K562 (cell line): ENCODE data around the gene PLAC1. TPM values are rescaled to one million over a fixed set of nuclear protein-coding genes. Genes with fewer than 3 reads are reported as not detected.

Experiments
- ATAC-seq: fragments of 200-7000 bp; cut with Tn5 transposase; 3 replicates; pipeline ENCODE4 v1.9.1; 2020; ENCODE audit warnings: moderate library complexity
- BruUV-seq: library from RNA; stranded (reverse); fragments of 400-500 nt; replicated peaks from 2 replicates; lab custom pipeline; 2021; lab: Mats Ljungman, UMichigan
- CTCF ChIA-PET: fragments of 300-600 bp; formaldehyde crosslinking; extraction: SDS; loops from one replicate; lab custom pipeline; 2021; ENCODE audit warnings: low intra/inter-chr PET ratio; lab: Yijun Ruan, JAX
- POLR2A ChIA-PET: fragments of 300-600, 350-650 bp; sonication (Branson Sonifier 250); formaldehyde crosslinking; extraction: SDS; loops from one replicate; lab custom pipeline; 2021; ENCODE audit warnings: antibody characterized with exemption, inconsistent platforms; lab: Yijun Ruan, JAX
- DNase-seq, 4 experiments: peaks; one replicate each; pipeline versions ENCODE4 v3.0.0 to v3.0.0-alpha.2; 2011 to 2018; ENCODE audit warnings: low spot score in 3 of 4, mixed read lengths in 3 of 4; ENCODE audit errors: extremely low read depth in 1 of 4
- FAIRE-seq: peaks from 2 replicates; lab custom pipeline; 2011; peaks lifted over from hg19 to GRCh38; lab: Jason Lieb, UNC
- H2AFZ ChIP-seq: 2 replicates; pipeline ENCODE4 v1.6.0; 2011; ENCODE audit warnings: low read depth, low read length, control low read depth, inconsistent platforms
- H3K27ac ChIP-seq: fragments of 200-600 bp; 3 replicates; pipeline ENCODE4 v1.8.0; 2011; ENCODE audit warnings: low read depth, mild to moderate bottlenecking, control low read depth, inconsistent platforms, low read length, moderate library complexity, mixed read lengths; ENCODE audit errors: extremely low read depth
- H3K27me3 ChIP-seq, 2 experiments: fragments of 300-600 bp in 1 of 2; 2 replicates in 1 of 2; 3 replicates in 1 of 2; pipeline versions ENCODE4 v1.6.0 to v1.8.0; 2011; ENCODE audit warnings: inconsistent platforms in 2 of 2, low read length in 2 of 2, mild to moderate bottlenecking in 1 of 2, mixed read lengths in 1 of 2, moderate library complexity in 1 of 2; ENCODE audit not compliant: control insufficient read depth in 2 of 2, insufficient read depth in 2 of 2
- H3K36me3 ChIP-seq: fragments of 300-600 bp; 3 replicates; pipeline ENCODE4 v1.8.0; 2011; ENCODE audit warnings: mild to moderate bottlenecking, low read length, inconsistent platforms; ENCODE audit not compliant: control insufficient read depth, insufficient read depth
- H3K4me1 ChIP-seq, 2 experiments: fragments of 200-600 bp in 1 of 2; replicated peaks in 1 of 2; 2 replicates in 1 of 2; 3 replicates in 1 of 2; pipeline versions ENCODE4 v1.5.1 to v1.8.0; 2011; ENCODE audit warnings: inconsistent platforms in 2 of 2, low read length in 2 of 2, mild to moderate bottlenecking in 1 of 2, mixed read lengths in 1 of 2, moderate library complexity in 1 of 2; ENCODE audit not compliant: control insufficient read depth in 2 of 2, insufficient read depth in 2 of 2
- H3K4me2 ChIP-seq: 2 replicates; pipeline ENCODE4 v1.6.1; 2011; ENCODE audit warnings: low read length, control low read depth, inconsistent platforms, mixed read lengths; ENCODE audit not compliant: insufficient read depth
- H3K4me3 ChIP-seq: fragments of 200-600 bp; sonication (generic), shearing (Covaris generic); 2 replicates; pipeline ENCODE4 v1.5.1; 2016; ENCODE audit warnings: control low read depth, inconsistent platforms
- H3K79me2 ChIP-seq: fragments of 200-600 bp; 3 replicates; pipeline ENCODE4 v1.8.0; 2011; ENCODE audit warnings: low read length, inconsistent platforms; ENCODE audit not compliant: control insufficient read depth, insufficient read depth
- H3K9ac ChIP-seq, 2 experiments: 2 replicates each; pipeline versions ENCODE4 v1.6.0 to v1.6.1; 2011; ENCODE audit warnings: low read depth in 2 of 2, low read length in 2 of 2, control low read depth in 1 of 2, inconsistent platforms in 1 of 2, mild to moderate bottlenecking in 1 of 2, mixed read lengths in 1 of 2; ENCODE audit not compliant: insufficient read depth in 1 of 2
- H3K9me1 ChIP-seq: one replicate; pipeline ENCODE4 v1.6.0; 2011; ENCODE audit warnings: inconsistent platforms, mild to moderate bottlenecking, low read length, moderate library complexity; ENCODE audit not compliant: control insufficient read depth, insufficient read depth
- H3K9me3 ChIP-seq: replicated peaks from 2 replicates; pipeline ENCODE4 v1.5.1; 2011; ENCODE audit warnings: low read depth, low read length, inconsistent platforms; ENCODE audit not compliant: control insufficient read depth, insufficient read depth
- H4K20me1 ChIP-seq: replicated peaks from 2 replicates; pipeline ENCODE4 v1.6.1; 2011; ENCODE audit warnings: low read length, inconsistent platforms, mixed read lengths; ENCODE audit not compliant: control insufficient read depth, insufficient read depth
- BMI1 ChIP-seq: fragments of 150-350 bp; IDR thresholded peaks from 2 replicates; pipeline ENCODE4 v1.6.1; 2014; ENCODE audit warnings: low read length
- CREB3 ChIP-seq: fragments of 450-650 bp; conservative IDR thresholded peaks from 2 replicates; pipeline ENCODE4 v1.6.1; 2016; ENCODE audit warnings: missing genetic modification characterization, low read depth, mild to moderate bottlenecking, missing compliant biosample characterization, moderate library complexity
- DEAF1 ChIP-seq: fragments of 450-650 bp; formaldehyde crosslinking; IDR thresholded peaks from 2 replicates; pipeline ENCODE4 v1.4.0; 2020; ENCODE audit warnings: mild to moderate bottlenecking, moderate library complexity
- E2F1 ChIP-seq: sonication (generic); formaldehyde crosslinking; IDR thresholded peaks from 2 replicates; pipeline ENCODE4 v1.8.1; 2023; ENCODE audit warnings: mild to moderate bottlenecking, missing genetic modification reagents, moderate library complexity
- ESRRA ChIP-seq: fragments of 450-650 bp; IDR thresholded peaks from 2 replicates; pipeline ENCODE4 v1.6.1; 2014; ENCODE audit warnings: low read depth, mild to moderate bottlenecking, moderate library complexity, borderline replicate concordance
- FOXA3 ChIP-seq, 2 experiments: fragments of 450-650 bp in 1 of 2; sonication (generic) in 1 of 2; formaldehyde crosslinking; IDR thresholded peaks in 1 of 2; conservative IDR thresholded peaks in 1 of 2; 2 replicates each; pipeline versions ENCODE4 v1.4.0 to v1.8.0; 2020 to 2022; ENCODE audit warnings: mild to moderate bottlenecking in 2 of 2, missing genetic modification reagents in 1 of 2
- NFATC3 ChIP-seq: fragments of 450-650 bp; IDR thresholded peaks from 2 replicates; pipeline ENCODE4 v1.6.1; 2017; ENCODE audit warnings: mild to moderate bottlenecking
- PHB2 ChIP-seq: fragments of 450-650 bp; IDR thresholded peaks from 2 replicates; pipeline ENCODE4 v1.6.1; 2017; ENCODE audit warnings: low read depth
- PRDM10 ChIP-seq: fragments of 450-650 bp; IDR thresholded peaks from 2 replicates; pipeline ENCODE4 v1.6.1; 2018; ENCODE audit not compliant: partially characterized antibody
- SRSF9 ChIP-seq: fragments of 200-400 bp; formaldehyde crosslinking; IDR thresholded peaks from 2 replicates; pipeline ENCODE4 v1.6.1; 2017; ENCODE audit warnings: low read depth, low read length, borderline replicate concordance
- ZFX ChIP-seq: sonication (generic); formaldehyde crosslinking; IDR thresholded peaks from 2 replicates; pipeline ENCODE4 v1.8.0; 2022; ENCODE audit warnings: mild to moderate bottlenecking, missing genetic modification reagents, moderate library complexity
- ZNF232 ChIP-seq: sonication (generic); formaldehyde crosslinking; IDR thresholded peaks from 2 replicates; pipeline ENCODE4 v1.8.0; 2022; ENCODE audit warnings: mild to moderate bottlenecking, missing genetic modification reagents
- WGBS: fragments of 100-300 bp; shearing (Covaris generic); methylation state at CpG from one replicate; pipeline ENCODE4 v1.1.6; 2016; ENCODE audit warnings: low coverage, mixed read lengths; ENCODE audit not compliant: insufficient coverage; ENCODE audit errors: missing lambda C conversion rate; 5-methylcytosine and 5-hydroxymethylcytosine counted together
- in situ Hi-C: fragments of 300-500 bp; cut with MboI; formaldehyde crosslinking; loops from 4 replicates; pipeline ENCODE4 v1.15.0; 2018; ENCODE audit warnings: inconsistent platforms, mixed read lengths
- intact Hi-C: fragments of 100-400 bp; cut with micrococcal nuclease; formaldehyde crosslinking; loops from 2 replicates; pipeline ENCODE4 v1.14.2; 2022
- polyA plus RNA-seq, 8 experiments: library from polyadenylated mRNA; depleted of rRNA in 4 of 8; stranded (reverse) in 5 of 8; unstranded in 3 of 8; fragments of >200 nt; fragmentation: Nextera tagmentation in 2 of 8; fragmentation: Illumina TruSeq in 1 of 8; extraction: Ambion mirVana in 2 of 8; extraction: Trizol in 1 of 8; gene quantifications; 2 replicates each; pipeline versions ENCODE4 v1.2.1 to v1.2.3, GENCODE V29; 2011 to 2014; ENCODE audit warnings: inconsistent platforms in 1 of 8, missing spikeins in 1 of 8
- total RNA-seq, 7 experiments: library from RNA; depleted of rRNA in 6 of 7; stranded (reverse); fragments of >200 nt in 6 of 7; fragmentation: Illumina TruSeq in 2 of 7; extraction: Trizol in 2 of 7; gene quantifications; 2 replicates each; pipeline versions ENCODE4 v1.2.1 to v1.2.3, GENCODE V29; 2011 to 2021; ENCODE audit warnings: low replicate concordance in 1 of 7

PLAC1 gene
- total and polyA plus RNA-seq, 9 of the 15 experiments (the other 6 are each of a cell fraction or from before 2014, with no cell fraction given), result 0.82 to 9.1 (median 1.7) TPM

GRCh38 chrX:134530845-134531244, 127.4 kb downstream of the PLAC1 start (continued):
- no peak for TF ChIP-seq E2F1 (CRISPR knock-in tag)

- 61% methylated on average over 6 of the region's 6 CpGs for WGBS
- ChIA-PET POLR2A (no interaction called here), CTCF (no interaction called here)
- peaks cover 2% of the 10 kb centered on the region for H3K9me1 ChIP-seq
- intact Hi-C loops, result no loop called here
- H3K27ac ChIP-seq, result no peak overlapping the region
- H3K79me2 ChIP-seq, result no peaks in the 10 kb centered on the region
- no peak overlapping the region for H3K4me3 ChIP-seq
- H3K9me3 ChIP-seq, result no peaks in the 10 kb centered on the region
- H3K27me3 ChIP-seq, result no peaks in the 10 kb centered on the region
- no peak for FAIRE-seq
- no peaks in the 10 kb centered on the region for H3K36me3 ChIP-seq
- in situ Hi-C loops, result no loop called here
- DNase-seq, result no peak
- H4K20me1 ChIP-seq, result no peaks in the 10 kb centered on the region
- H3K4me2 ChIP-seq, result no peak overlapping the region
- peaks cover 0 to 3% of the 10 kb centered on the region in 2 experiments; a peak in 3 of 5 replicates for H3K4me1 ChIP-seq
- peak overlapping the region in 1 of 2 experiments; percentile 35; a peak in 2 of 4 replicates for H3K9ac ChIP-seq
- no peak overlapping the region for H2AFZ ChIP-seq
- BruUV-seq, result no TSS peak
- ATAC-seq, result no peak
- TF ChIP-seq PHB2 (no peak), SRSF9 (no peak), FOXA3 (CRISPR knock-in tag; conservative IDR thresholded peaks at IDR 0.05 in 1 of 2, IDR thresholded peaks at IDR 0.05 in 1 of 2) (no peak), BMI1 (no peak), ZNF232 (no peak), PRDM10 (no peak), NFATC3 (no peak), ESRRA (no peak), ZFX (CRISPR knock-in tag) (no peak), CREB3 (tag) (no peak), DEAF1 (CRISPR knock-in tag) (no peak)
These were observed 128.8 kb downstream of the PLAC1 start for GRCh38 chrX:134529481-134529880.
